Measurements from ENCODE around the gene CRYBG3. TPM values are rescaled to one million over a fixed set of nuclear protein-coding genes. Genes with fewer than 3 reads are reported as not detected.

Gene CRYBG3
- polyA plus RNA-seq, 1 donor (not counting 4 experiments of a cell fraction or from before 2014, with no cell fraction given): 6.9 TPM

GRCh38 chr3:97895216-97895615 is 73.4 kb downstream of the CRYBG3 start:
- DNase-seq (ENCODE audit: low read depth, low spot score) (no peak), FAIRE-seq (no peak)
- H3K4me2 ChIP-seq (ENCODE audit: control insufficient read depth, extremely low read depth, insufficient read depth, low read depth, low read length): no peak overlapping the region
- no peaks in the 10 kb centered on the region for H4K20me1 ChIP-seq (ENCODE audit: control insufficient read depth, extremely low read depth, insufficient read depth, low read length)
- H3K4me1 ChIP-seq (ENCODE audit: control insufficient read depth, extremely low read depth, insufficient read depth, low read length): no peaks in the 10 kb centered on the region
- no peaks in the 10 kb centered on the region for H3K36me3 ChIP-seq (ENCODE audit: control insufficient read depth in 2 of 2, extremely low read depth in 1 of 2, insufficient read depth in 2 of 2, low read length in 2 of 2)
- H3K79me2 ChIP-seq (ENCODE audit: control insufficient read depth, insufficient read depth, low read length): no peaks in the 10 kb centered on the region
- no peak for TF ChIP-seq CTCF (optimal IDR thresholded peaks at IDR 0.05 in 1 of 3, IDR thresholded peaks at IDR 0.05 in 1 of 3, conservative IDR thresholded peaks at IDR 0.05 in 1 of 3; ENCODE audit: extremely low read depth in 1 of 3, insufficient read depth in 2 of 3, low read length in 3 of 3)
- TF ChIP-seq EZH2 (IDR thresholded peaks at IDR 0.05; ENCODE audit: low read length): no peak
- dilution Hi-C loops (cut with MboI; ENCODE audit: extremely low pct_ligation_motif_present, low sequenced_read_pairs): no loop called here
- H2AFZ ChIP-seq (ENCODE audit: control insufficient read depth, low read length): no peak overlapping the region
- no peaks in the 10 kb centered on the region for H3K27me3 ChIP-seq (ENCODE audit: control insufficient read depth, extremely low read depth, insufficient read depth, low read length)
- no peaks in the 10 kb centered on the region for H3K9me3 ChIP-seq (ENCODE audit: control insufficient read depth, low read depth, low read length)
- no peak overlapping the region for H3K4me3 ChIP-seq (ENCODE audit: control insufficient read depth in 2 of 3, extremely low read depth in 1 of 3, insufficient read depth in 2 of 3, low read depth in 1 of 3, low read length in 3 of 3)
- no peak overlapping the region for H3K27ac ChIP-seq (ENCODE audit: control insufficient read depth, insufficient read depth, low read length)
- H3K9ac ChIP-seq (ENCODE audit: control insufficient read depth, extremely low read depth, insufficient read depth, low read length): no peak overlapping the region
- no peaks in the 10 kb centered on the region for H3K9me1 ChIP-seq (ENCODE audit: control insufficient read depth, extremely low read depth, insufficient read depth, low read length)

- no peaks in the 10 kb centered on the region for H4K20me1 ChIP-seq (ENCODE audit: control insufficient read depth, extremely low read depth, insufficient read depth, low read length)
- H2AFZ ChIP-seq (ENCODE audit: control insufficient read depth, low read length): no peak overlapping the region
- DNase-seq (ENCODE audit: low read depth, low spot score) (no peak), FAIRE-seq (no peak)
- H3K9me3 ChIP-seq (ENCODE audit: control insufficient read depth, low read depth, low read length): no peaks in the 10 kb centered on the region
- TF ChIP-seq CTCF (optimal IDR thresholded peaks at IDR 0.05 in 1 of 3, IDR thresholded peaks at IDR 0.05 in 1 of 3, conservative IDR thresholded peaks at IDR 0.05 in 1 of 3; ENCODE audit: extremely low read depth in 1 of 3, insufficient read depth in 2 of 3, low read length in 3 of 3) (no peak), EZH2 (IDR thresholded peaks at IDR 0.05; ENCODE audit: low read length) (no peak)
- H3K4me3 ChIP-seq (ENCODE audit: control insufficient read depth in 2 of 3, extremely low read depth in 1 of 3, insufficient read depth in 2 of 3, low read depth in 1 of 3, low read length in 3 of 3): no peak overlapping the region
- no peaks in the 10 kb centered on the region for H3K27me3 ChIP-seq (ENCODE audit: control insufficient read depth, extremely low read depth, insufficient read depth, low read length)
- H3K4me2 ChIP-seq (ENCODE audit: control insufficient read depth, extremely low read depth, insufficient read depth, low read depth, low read length): no peak overlapping the region
- no peak overlapping the region for H3K27ac ChIP-seq (ENCODE audit: control insufficient read depth, insufficient read depth, low read length)
- no peaks in the 10 kb centered on the region for H3K9me1 ChIP-seq (ENCODE audit: control insufficient read depth, extremely low read depth, insufficient read depth, low read length)
- dilution Hi-C loops (cut with MboI; ENCODE audit: extremely low pct_ligation_motif_present, low sequenced_read_pairs): no loop called here
- H3K4me1 ChIP-seq (ENCODE audit: control insufficient read depth, extremely low read depth, insufficient read depth, low read length): no peaks in the 10 kb centered on the region
- H3K9ac ChIP-seq (ENCODE audit: control insufficient read depth, extremely low read depth, insufficient read depth, low read length): no peak overlapping the region
- H3K36me3 ChIP-seq (ENCODE audit: control insufficient read depth in 2 of 2, extremely low read depth in 1 of 2, insufficient read depth in 2 of 2, low read length in 2 of 2): no peaks in the 10 kb centered on the region
- H3K79me2 ChIP-seq (ENCODE audit: control insufficient read depth, insufficient read depth, low read length): no peaks in the 10 kb centered on the region
These were observed 74.3 kb downstream of the CRYBG3 start for GRCh38 chr3:97896129-97896528.
